ENCODE results near the gene ZBTB39.
A peak's percentile ranks its signal among the peaks of the same experiment; 100 is the strongest.
"Not testable (repeated sequence)": the region's sequence is repeated elsewhere in the genome, so short reads cannot be mapped to it uniquely, and the experiment has no call there.

ZBTB39 gene

DNA sequence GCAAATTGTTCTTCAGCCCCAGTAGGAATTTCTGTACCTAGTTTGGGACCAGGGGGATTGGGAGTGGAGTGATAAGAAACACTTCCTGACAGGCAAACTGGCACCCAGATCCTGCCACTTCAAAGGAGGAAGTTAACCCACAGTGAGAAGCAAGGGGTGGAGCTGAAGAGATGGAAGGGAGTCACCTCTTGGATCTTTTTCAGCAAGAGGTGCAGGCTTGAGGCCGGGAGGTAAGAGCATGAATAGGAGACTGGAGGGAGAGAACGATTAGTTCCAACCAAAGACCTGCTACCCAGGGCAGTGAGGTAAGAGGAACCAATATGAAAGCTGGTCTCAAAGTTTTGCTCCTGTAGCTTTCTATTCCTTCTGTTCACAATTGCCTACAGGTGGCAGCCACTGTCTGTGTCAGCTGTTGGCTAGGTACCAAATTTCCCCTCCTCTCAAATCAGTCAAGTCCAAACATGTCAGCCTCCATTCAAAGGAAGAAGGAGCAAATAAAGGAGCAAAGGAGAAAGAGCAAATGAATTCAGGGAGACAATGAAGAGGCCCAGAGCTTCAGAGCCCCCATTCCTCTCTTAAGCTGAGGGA is 24.9 kb upstream of the ZBTB39 start:
- DNase-seq = no peak

DNA sequence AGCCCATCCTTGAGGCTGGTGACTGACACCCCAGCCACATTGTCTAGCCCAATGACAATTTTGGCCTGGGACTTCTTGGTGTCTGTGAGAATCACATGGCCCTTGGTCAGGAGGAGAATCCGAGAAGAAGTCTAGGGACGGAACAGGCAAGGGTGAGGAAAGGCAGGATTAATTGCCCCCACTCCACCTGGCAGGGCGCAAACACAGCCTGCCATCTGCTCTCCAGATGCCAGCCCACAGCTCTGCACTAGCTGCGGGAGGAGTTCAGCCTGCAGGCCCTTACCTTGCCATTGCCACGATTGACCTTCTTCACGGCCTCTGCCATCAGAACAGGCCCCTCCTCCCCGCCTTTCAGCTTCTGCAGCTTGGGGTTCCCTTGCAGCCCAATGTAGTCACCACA is 23.1 kb upstream of the ZBTB39 start:
- no peak for DNase-seq

DNA sequence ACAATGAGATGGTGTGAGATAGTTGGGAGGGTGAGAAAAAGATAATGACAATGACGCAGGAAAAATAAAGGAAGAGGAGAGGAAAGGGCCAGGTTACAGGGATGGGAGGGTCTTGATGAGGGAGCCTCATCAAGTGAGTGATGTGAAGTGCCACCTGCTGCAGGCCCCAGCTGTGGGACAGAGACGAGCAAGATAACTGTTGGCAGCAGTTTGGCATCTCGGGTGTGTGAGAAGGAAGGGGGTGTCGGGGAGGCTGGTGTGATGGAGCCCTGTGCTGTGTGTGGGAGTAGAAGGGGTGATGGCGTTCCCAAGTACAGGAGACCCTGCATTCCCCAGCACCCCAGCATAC is 21.4 kb upstream of the ZBTB39 start:
- DNase-seq = no peak

- DNase-seq = no peak
Observed at GRCh38 chr12:57027011-57027804, 20.9 kb upstream of the ZBTB39 start.

- no peak for DNase-seq
Observed at GRCh38 chr12:57025196-57025595, 18.9 kb upstream of the ZBTB39 start.

GRCh38 chr12:57022324-57022723 is 16.0 kb upstream of the ZBTB39 start:
- not testable (repeated sequence) for DNase-seq

- DNase-seq = no peak
Observed at GRCh38 chr12:57019983-57020719, 13.8 kb upstream of the ZBTB39 start.

GRCh38 chr12:57018906-57019305 is 12.6 kb upstream of the ZBTB39 start:
- DNase-seq = no peak

DNA sequence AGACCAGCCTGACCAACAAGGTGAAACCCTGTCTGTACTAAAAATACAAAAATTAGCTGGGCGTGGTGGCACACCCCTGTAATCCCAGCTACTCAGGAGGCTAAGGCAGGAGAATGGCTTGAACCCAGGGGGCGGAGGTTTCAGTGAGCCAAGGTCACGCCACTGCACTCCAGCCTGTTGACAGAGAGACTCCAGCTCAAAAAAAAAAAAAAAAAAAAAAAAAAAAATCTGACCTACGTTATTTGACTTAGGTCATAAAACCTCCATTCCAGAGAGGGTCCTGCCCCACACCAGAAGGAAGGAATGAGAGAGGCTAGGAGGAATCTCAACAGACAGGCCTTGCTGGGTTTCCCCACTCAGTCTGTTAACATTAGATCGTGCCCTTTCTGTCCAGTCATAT is 12.0 kb upstream of the ZBTB39 start:
- DNase-seq = not testable (repeated sequence)

- no peak for DNase-seq
Observed at GRCh38 chr12:57016348-57016747, 10.0 kb upstream of the ZBTB39 start, which contains the start of gene TAC3. TAC3 (minus strand) TSS chr12:57016529; CDS start chr12:57015797, 732 bp downstream.

DNA sequence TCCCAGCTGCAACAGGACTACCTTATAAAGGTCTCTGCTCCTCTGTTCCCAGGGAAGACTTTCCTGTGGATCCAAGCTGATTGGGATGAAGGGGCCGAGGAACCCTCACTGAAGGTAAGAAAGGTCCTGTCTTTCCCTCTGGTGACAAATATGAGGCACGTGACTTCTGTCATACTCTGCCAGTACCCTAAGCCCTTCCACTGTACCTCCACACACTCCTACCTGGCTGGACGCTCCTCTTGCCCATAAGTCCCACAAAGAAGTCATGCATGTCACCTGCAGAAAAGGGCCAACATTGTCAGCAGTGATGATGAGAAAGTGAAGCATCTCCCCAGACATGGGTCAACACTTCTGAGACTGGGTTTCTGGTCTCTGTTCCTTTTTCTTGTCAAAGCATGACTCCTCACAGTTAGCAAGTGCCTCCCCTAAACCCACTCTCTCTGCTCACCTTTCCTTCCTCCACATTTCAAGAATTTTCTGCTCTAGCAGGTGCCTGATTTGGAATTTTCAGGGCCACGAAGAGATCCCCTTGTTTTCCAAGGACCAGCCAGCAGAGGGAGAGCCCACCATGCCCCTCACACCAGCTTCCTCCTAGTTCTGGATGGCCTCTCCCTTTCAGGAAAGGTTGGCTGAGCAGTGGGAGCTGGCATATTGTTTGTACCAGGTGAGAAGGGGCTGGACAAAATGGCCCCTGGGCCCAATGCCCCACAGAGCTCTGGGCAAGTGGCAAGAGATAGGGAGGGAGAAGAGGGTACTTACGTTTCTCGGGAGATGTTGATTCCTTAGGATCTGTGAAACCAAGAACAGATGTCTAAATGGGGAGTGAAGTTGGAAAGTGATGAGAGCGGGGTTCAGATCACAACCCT is 6.5 kb upstream of the ZBTB39 start:
- no peak for DNase-seq

DNA sequence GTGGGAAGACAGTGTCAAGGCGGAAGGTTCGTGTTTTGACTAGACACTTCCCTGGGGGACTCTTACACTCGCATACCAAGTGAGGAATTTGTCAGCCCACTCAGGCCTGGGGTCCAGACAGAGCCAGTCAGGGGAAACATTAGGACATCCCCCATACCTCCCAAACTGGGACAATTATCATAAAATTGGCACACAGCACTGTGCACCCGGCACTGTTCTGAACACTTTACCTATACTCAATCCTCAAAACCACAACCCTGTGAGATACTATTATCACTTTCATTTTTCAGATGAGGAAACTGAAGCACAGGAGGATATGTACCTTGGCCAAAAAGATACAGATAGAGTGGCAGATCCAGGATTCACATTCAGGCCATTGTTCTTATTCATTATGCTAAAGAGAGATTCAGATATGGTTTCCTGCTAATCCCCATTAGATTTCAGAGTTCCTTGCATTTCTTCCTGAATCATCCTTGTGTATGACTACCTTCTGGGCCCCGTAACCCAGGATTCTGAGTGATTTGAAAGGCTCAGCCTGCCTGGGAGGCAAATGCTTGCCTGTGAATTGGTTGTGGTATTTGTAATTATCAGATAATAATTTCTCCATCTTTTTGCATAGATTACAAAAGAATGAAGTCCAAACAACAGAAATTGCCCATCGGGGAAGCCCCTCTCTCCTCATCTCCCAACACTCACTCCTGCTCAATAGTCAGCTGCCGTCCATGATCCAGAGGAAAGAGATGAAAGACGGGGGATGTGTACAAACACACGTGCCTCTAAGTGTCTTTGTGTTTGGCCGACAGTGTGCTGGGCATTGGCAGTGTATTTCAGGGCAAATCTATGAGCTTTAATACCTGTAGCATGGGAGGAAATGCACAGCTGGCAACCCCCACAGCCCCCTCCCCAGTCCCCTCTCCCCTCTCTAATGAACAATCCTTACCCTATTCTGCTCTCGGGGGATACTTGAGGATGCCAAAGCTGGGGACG is 5.4 kb upstream of the ZBTB39 start:
- DNase-seq = no peak

GRCh38 chr12:57010627-57011247 is 4.4 kb upstream of the ZBTB39 start:
- DNase-seq = no peak

GRCh38 chr12:57009949-57010626 is 3.7 kb upstream of the ZBTB39 start:
- no peak for DNase-seq

GRCh38 chr12:57008178-57008577 is 1.8 kb upstream of the ZBTB39 start:
- no peak for DNase-seq

DNA sequence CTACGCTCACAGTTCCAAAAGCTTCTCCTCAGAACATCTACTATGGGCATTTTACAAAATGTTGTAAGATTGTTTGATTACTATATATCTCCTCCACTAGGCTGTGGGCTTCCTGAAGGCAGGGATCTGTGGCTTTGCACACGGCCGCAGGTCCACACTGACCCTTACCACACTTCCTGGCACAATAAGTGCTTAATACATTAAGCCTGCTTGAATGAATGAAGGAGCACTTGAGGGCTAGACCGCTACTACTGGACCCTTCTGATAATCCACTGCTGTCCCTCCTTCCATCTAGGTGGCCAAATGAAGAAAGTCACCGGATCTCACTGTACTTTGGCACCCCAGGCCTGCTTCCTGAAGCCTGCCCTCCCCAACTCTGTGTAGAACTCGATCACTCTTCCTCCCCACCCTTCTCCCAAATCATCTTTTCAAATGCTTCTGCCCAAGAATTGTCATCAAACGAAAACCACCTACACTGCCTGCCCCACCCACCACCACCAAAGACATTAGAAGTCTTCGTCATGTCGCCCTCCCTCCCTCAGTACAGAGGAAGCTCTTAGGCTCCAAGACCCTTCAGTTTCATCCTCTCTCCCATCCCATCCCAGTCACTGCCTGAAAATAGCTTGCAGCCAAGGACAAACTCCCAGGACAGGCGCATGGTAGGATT is 596 bp upstream of the ZBTB39 start:
- DNase-seq = no peak

DNA sequence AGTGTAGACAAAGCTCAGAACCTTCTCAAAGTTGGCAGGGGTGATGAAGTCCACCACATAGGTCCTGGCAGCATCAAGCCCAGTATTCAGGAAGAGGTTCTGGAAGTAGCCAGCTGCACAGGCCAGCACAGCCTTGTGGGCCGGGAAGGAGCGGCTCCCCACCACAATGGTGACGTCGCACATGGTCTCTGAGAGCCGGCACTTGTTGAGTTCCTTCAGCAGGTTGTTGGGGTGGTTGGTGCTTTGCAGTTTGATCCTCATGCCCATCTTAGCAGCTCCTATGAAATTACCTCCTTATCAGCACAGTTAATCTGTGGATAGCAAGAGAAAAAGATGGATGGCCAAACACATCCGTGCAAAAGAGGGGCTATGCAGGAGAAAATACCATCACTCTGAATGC is 1.7 kb downstream of the ZBTB39 start:
- DNase-seq = no peak

- DNase-seq = no peak
Observed at GRCh38 chr12:57003395-57003794, 3.0 kb downstream of the ZBTB39 start.

GRCh38 chr12:57001448-57001906 is 4.9 kb downstream of the ZBTB39 start:
- peak; percentile 69 for DNase-seq

GRCh38 chr12:57000393-57000792 is 6.0 kb downstream of the ZBTB39 start:
- no peak for DNase-seq
